Measurements from ENCODE around the gene VCL. TPM values are rescaled to one million over a fixed set of nuclear protein-coding genes. Genes with fewer than 3 reads are reported as not detected.

VCL gene
- total and polyA plus RNA-seq, 2 of the 8 experiments (the other 6 are each of a cell fraction or from before 2014, with no cell fraction given), result 119 to 377 TPM

GRCh38 chr10:74114041-74114448 is 116.1 kb downstream of the VCL start:
- POLR2A ChIA-PET (ENCODE audit: partially characterized antibody), result interaction anchor here (1.8 kb wide), 1 partner anchor 11 kb away, joined by 4 read pairs; no protein-coding TSS in a partner anchor
- Histone ChIP-seq H2BK15ac (ENCODE audit: low read length) (no peak overlapping the region), H3K9ac (replicated peaks in 1 of 4; ENCODE audit: extremely low read depth in 1 of 4, low read depth in 3 of 4, low read length in 3 of 4) (no peak overlapping the region), H4K8ac (ENCODE audit: extremely low read depth, insufficient read depth, low read length) (no peak overlapping the region), H2BK5ac (ENCODE audit: low read depth, low read length) (no peak overlapping the region), H3K14ac (ENCODE audit: insufficient read length) (no peak overlapping the region), H2BK120ac (replicated peaks; ENCODE audit: low read depth, low read length) (no peak overlapping the region), H4K91ac (replicated peaks; ENCODE audit: insufficient read length, low read length) (no peak overlapping the region), H3K9me3 (ENCODE audit: insufficient read depth in 2 of 2, low read depth in 1 of 2, low read length in 1 of 2) (no peaks in the 10 kb centered on the region), H3K4me1 (replicated peaks in 1 of 4; ENCODE audit: control insufficient read depth in 3 of 4, insufficient read depth in 4 of 4, low read length in 3 of 4) (no peaks in the 10 kb centered on the region), H2BK12ac (ENCODE audit: low read depth, low read length) (no peak overlapping the region), H3K79me1 (ENCODE audit: low read depth, low read length) (no peaks in the 10 kb centered on the region), H3K36me3 (ENCODE audit: control insufficient read depth in 2 of 4, insufficient read depth in 4 of 4, low read length in 3 of 4) (peaks cover 60 to 100% (median 95%) of the 10 kb centered on the region in 4 experiments), H3K23ac (ENCODE audit: insufficient read length) (no peak overlapping the region), H4K20me1 (replicated peaks in 1 of 2; ENCODE audit: control insufficient read depth in 1 of 2, insufficient read depth in 2 of 2, low read length in 2 of 2) (peaks cover 4 to 8% of the 10 kb centered on the region in 2 experiments), H3K18ac (ENCODE audit: extremely low read depth, low read length) (no peak overlapping the region), H3K79me2 (ENCODE audit: control insufficient read depth in 1 of 2, insufficient read depth in 2 of 2, low read length in 2 of 2) (0 out of 4 replicates have a peak, but pooled peaks cover 0 to 3% of the 10 kb centered on the region in 2 experiments), H4K5ac (ENCODE audit: insufficient read length, low read depth, low read length) (no peak overlapping the region), H3K27ac (ENCODE audit: low read depth, low read length) (no peak overlapping the region), H3K27me3 (replicated peaks in 1 of 4; ENCODE audit: control insufficient read depth in 3 of 4, extremely low read depth in 1 of 4, insufficient read depth in 3 of 4, low read length in 3 of 4) (no peaks in the 10 kb centered on the region), H2BK20ac (ENCODE audit: low read length) (no peak overlapping the region), H3K23me2 (ENCODE audit: low read depth, low read length) (no peaks in the 10 kb centered on the region; the same call in 1 of the 2 replicates), H3K4ac (replicated peaks; ENCODE audit: insufficient read length, low read depth, low read length) (no peak overlapping the region), H3K4me3 (ENCODE audit: extremely low read depth in 1 of 4, insufficient read depth in 2 of 4, low read depth in 3 of 4, low read length in 4 of 4) (no peak overlapping the region), H3K4me2 (ENCODE audit: insufficient read depth in 1 of 2, low read depth in 2 of 2, low read length in 2 of 2) (no peak overlapping the region), H2AK5ac (ENCODE audit: low read depth, low read length) (no peak overlapping the region), H2AFZ (ENCODE audit: low read length) (no peak overlapping the region), H3K56ac (replicated peaks; ENCODE audit: insufficient read length, low read depth, low read length) (no peak overlapping the region)
- no peak for FAIRE-seq
- no peak for DNase-seq (ENCODE audit: low read depth in 1 of 2, low spot score in 2 of 2)
- WGBS, 2 experiments (ENCODE audit: extremely low coverage in 1 of 2, insufficient coverage in 1 of 2, insufficient read length in 1 of 2, insufficient replicate concordance in 2 of 2, low coverage in 1 of 2, low lambda C conversion rate in 2 of 2, missing lambda C conversion rate in 1 of 2), result 92% methylated on average over 12 of the region's 12 CpGs; no CpG with 5 or more reads in 1 of the 2 experiments
- TF ChIP-seq TBP (IDR thresholded peaks at IDR 0.05; ENCODE audit: low read depth, low read length) (no peak), HDAC2 (IDR thresholded peaks at IDR 0.05; ENCODE audit: borderline replicate concordance in 1 of 2, low read depth in 2 of 2, low read length in 2 of 2) (no peak), YY1 (IDR thresholded peaks at IDR 0.05; ENCODE audit: low read depth, low read length) (no peak), TCF12 (IDR thresholded peaks at IDR 0.05; ENCODE audit: low read depth, low read length) (no peak), NRF1 (IDR thresholded peaks at IDR 0.05; ENCODE audit: low read depth, low read length) (no peak), POLR2A (IDR thresholded peaks at IDR 0.05; ENCODE audit: control extremely low read depth in 1 of 2, low read depth in 2 of 2, low read length in 2 of 2) (no peak), CHD2 (IDR thresholded peaks at IDR 0.05; ENCODE audit: low read length) (no peak)
- CTCF ChIA-PET (ENCODE audit: partially characterized antibody), result interaction anchor here (0.9 kb wide), 1 partner anchor 24 kb away, joined by 3 read pairs; no protein-coding TSS in a partner anchor

All from H1 (cell line).